Measurements from ENCODE around the gene VPS8.

Gene VPS8

DNA sequence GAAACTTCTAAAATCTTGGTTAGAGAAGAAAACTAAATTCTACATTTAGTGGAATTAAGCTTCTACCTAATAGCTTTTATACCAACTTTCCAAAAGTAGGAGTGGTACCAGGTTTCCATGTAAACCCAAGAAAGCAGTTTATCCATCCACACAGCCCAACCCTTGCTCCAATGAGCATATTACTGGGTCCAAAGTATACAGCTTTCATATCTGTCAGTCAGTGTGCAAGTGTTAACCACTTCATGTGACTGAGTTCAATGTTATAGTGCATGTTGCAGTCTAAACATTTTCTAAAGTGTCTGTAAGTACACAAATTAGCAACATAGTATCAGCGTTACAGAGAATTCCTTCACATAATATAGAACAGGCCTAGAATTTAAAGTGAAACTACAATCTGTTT is 267.7 kb downstream of the VPS8 start:
- H3K9me3 ChIP-seq (ENCODE audit: control insufficient read depth, low read length), result no peaks in the 10 kb centered on the region
- 95 to 100% methylated on average over 1 of the region's 1 CpG for WGBS, 2 experiments
- no peaks in the 10 kb centered on the region for H3K27me3 ChIP-seq (ENCODE audit: control insufficient read depth, insufficient read depth, low read length, poor library complexity, severe bottlenecking)
- no peaks in the 10 kb centered on the region for H3K4me1 ChIP-seq (ENCODE audit: control insufficient read depth, insufficient read depth, low read length)
- no peak overlapping the region for H3K4me3 ChIP-seq (ENCODE audit: insufficient read depth, low read depth, low read length)
- H3K27ac ChIP-seq (ENCODE audit: insufficient read depth, low read depth, low read length, poor library complexity, severe bottlenecking), result no peak overlapping the region
- H3K36me3 ChIP-seq (ENCODE audit: control insufficient read depth, insufficient read depth, low read length), result no peaks in the 10 kb centered on the region

DNA sequence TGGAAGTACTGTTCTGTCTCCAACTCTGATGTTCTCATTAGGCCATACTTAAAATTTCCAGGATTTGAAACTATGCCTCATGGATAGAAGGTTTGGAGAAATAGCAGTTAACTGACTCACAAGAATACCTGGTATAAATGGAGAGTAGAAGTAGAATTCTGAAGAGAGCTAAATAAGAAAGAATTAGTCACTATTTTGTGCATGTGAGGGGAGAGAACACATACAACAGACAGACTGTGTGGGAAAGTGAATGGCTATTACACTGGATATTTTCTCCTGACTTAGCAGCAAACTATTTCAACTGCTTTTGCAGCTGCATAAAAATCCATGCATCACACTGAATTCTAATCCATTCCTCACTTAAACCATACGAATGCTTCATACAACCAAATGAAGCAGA is 269.6 kb downstream of the VPS8 start:
- WGBS, 2 experiments, result 86 to 88% methylated on average over 1 of the region's 1 CpG
- Histone ChIP-seq H3K27me3 (ENCODE audit: control insufficient read depth, insufficient read depth, low read length, poor library complexity, severe bottlenecking) (no peaks in the 10 kb centered on the region), H3K4me3 (ENCODE audit: insufficient read depth, low read depth, low read length) (no peak overlapping the region), H3K27ac (ENCODE audit: insufficient read depth, low read depth, low read length, poor library complexity, severe bottlenecking) (no peak overlapping the region), H3K4me1 (ENCODE audit: control insufficient read depth, insufficient read depth, low read length) (no peaks in the 10 kb centered on the region), H3K9me3 (ENCODE audit: control insufficient read depth, low read length) (no peaks in the 10 kb centered on the region), H3K36me3 (ENCODE audit: control insufficient read depth, insufficient read depth, low read length) (no peaks in the 10 kb centered on the region)

DNA sequence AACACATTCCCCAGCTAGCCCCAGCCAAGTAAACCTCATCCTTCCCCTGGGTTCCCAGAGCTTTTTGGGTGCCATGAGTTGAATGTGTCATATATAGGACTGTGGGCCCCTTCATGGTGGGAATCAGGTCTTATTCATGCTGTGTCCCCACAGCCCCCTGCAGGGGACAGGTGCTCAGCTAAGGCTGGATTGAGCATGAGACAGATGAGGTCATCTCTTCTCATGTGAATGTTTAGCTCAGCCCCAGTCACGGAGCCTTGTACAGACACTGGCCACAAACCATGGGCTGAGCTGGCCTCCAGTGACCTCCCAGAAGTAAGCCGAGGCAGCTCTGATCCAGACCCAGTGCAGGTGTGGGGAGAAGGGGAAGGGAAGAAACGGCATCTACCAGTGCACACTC is 270.2 kb downstream of the VPS8 start:
- Histone ChIP-seq H3K4me1 (ENCODE audit: control insufficient read depth, insufficient read depth, low read length) (no peaks in the 10 kb centered on the region), H3K27ac (ENCODE audit: insufficient read depth, low read depth, low read length, poor library complexity, severe bottlenecking) (no peak overlapping the region), H3K27me3 (ENCODE audit: control insufficient read depth, insufficient read depth, low read length, poor library complexity, severe bottlenecking) (no peaks in the 10 kb centered on the region), H3K9me3 (ENCODE audit: control insufficient read depth, low read length) (no peaks in the 10 kb centered on the region), H3K36me3 (ENCODE audit: control insufficient read depth, insufficient read depth, low read length) (no peaks in the 10 kb centered on the region), H3K4me3 (ENCODE audit: insufficient read depth, low read depth, low read length) (no peak overlapping the region)
- 89% methylated on average over 3 of the region's 3 CpGs for WGBS, 2 experiments

DNA sequence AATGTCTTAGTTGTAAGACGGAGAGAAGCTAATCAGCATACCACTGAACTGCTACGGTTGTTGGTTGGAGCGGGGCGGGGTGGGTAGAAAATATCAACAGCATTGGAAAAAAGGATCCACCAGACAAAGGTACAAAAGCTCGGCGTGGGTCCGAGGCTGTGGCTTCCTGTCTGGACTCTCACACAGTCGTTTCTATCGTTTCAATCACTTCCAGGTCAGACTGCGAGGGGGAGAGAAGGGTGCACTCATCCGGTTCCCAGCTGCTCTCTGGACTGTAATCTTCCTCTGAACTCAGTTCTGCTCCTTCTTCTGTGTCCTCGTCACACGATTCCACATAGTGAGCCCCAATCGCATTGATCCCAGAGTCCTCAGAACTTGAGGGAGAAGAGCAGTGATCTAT is 270.9 kb downstream of the VPS8 start:
- no peaks in the 10 kb centered on the region for H3K36me3 ChIP-seq (ENCODE audit: control insufficient read depth, insufficient read depth, low read length)
- no peaks in the 10 kb centered on the region for H3K4me1 ChIP-seq (ENCODE audit: control insufficient read depth, insufficient read depth, low read length)
- H3K4me3 ChIP-seq (ENCODE audit: insufficient read depth, low read depth, low read length), result no peak overlapping the region
- no peak overlapping the region for H3K27ac ChIP-seq (ENCODE audit: insufficient read depth, low read depth, low read length, poor library complexity, severe bottlenecking)
- no peaks in the 10 kb centered on the region for H3K9me3 ChIP-seq (ENCODE audit: control insufficient read depth, low read length)
- no peaks in the 10 kb centered on the region for H3K27me3 ChIP-seq (ENCODE audit: control insufficient read depth, insufficient read depth, low read length, poor library complexity, severe bottlenecking)
- WGBS, 2 experiments, result 91 to 93% methylated on average over 14 of the region's 14 CpGs

DNA sequence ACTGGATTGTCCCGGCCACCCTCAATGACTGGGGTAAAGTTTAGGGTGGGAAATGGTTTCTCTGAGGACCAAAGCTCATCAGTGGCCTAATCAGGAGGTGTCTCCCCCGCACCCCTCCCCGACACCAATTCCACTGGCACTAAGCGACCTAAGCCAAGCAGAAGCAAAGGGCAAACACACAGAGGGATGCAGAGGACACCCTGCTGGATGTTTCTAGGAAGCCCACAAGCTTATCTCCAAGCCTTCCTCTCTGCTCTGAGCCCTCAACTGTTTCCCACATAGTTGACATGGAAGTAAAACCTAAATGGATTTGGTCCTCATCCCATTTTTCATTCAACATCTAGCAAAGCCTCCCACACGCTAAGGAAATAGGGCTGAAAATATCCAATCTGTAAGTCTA is 272.4 kb downstream of the VPS8 start:
- Histone ChIP-seq H3K27me3 (ENCODE audit: control insufficient read depth, insufficient read depth, low read length, poor library complexity, severe bottlenecking) (no peaks in the 10 kb centered on the region), H3K4me3 (ENCODE audit: insufficient read depth, low read depth, low read length) (no peak overlapping the region), H3K36me3 (ENCODE audit: control insufficient read depth, insufficient read depth, low read length) (no peaks in the 10 kb centered on the region), H3K27ac (ENCODE audit: insufficient read depth, low read depth, low read length, poor library complexity, severe bottlenecking) (no peak overlapping the region), H3K9me3 (ENCODE audit: control insufficient read depth, low read length) (no peaks in the 10 kb centered on the region), H3K4me1 (ENCODE audit: control insufficient read depth, insufficient read depth, low read length) (no peaks in the 10 kb centered on the region)
- WGBS, 2 experiments, result 93 to 95% methylated on average over 4 to 5 of the region's 5 CpGs

GRCh38 chr3:185084901-185085300 is 272.9 kb downstream of the VPS8 start:
- no peaks in the 10 kb centered on the region for H3K27me3 ChIP-seq (ENCODE audit: control insufficient read depth, insufficient read depth, low read length, poor library complexity, severe bottlenecking)
- no peak overlapping the region for H3K4me3 ChIP-seq (ENCODE audit: insufficient read depth, low read depth, low read length)
- no peaks in the 10 kb centered on the region for H3K4me1 ChIP-seq (ENCODE audit: control insufficient read depth, insufficient read depth, low read length)
- WGBS, 2 experiments, result 84 to 91% methylated on average over 5 of the region's 5 CpGs
- no peaks in the 10 kb centered on the region for H3K9me3 ChIP-seq (ENCODE audit: control insufficient read depth, low read length)
- H3K27ac ChIP-seq (ENCODE audit: insufficient read depth, low read depth, low read length, poor library complexity, severe bottlenecking), result no peak overlapping the region
- no peaks in the 10 kb centered on the region for H3K36me3 ChIP-seq (ENCODE audit: control insufficient read depth, insufficient read depth, low read length)

DNA sequence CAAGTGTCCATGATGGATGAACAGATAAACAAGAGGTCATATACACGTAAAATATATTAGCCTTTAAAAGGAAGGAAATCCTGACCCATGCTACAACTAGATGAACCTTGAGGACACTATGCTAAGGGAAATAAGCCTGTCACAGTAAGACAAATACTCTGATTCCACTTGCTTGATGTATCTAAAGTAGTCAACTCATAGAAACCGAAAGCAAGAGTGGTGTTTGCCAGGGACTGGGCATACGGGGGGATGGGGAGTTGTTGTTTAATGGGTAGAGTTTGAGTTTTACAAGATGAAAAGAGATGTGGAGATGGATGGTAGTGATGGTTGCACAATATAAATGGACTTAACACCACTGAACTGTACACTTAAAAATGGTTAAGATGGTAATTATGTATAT is 275.5 kb downstream of the VPS8 start:
- 91 to 94% methylated on average over 3 of the region's 3 CpGs for WGBS, 2 experiments
- Histone ChIP-seq H3K4me1 (ENCODE audit: control insufficient read depth, insufficient read depth, low read length) (no peaks in the 10 kb centered on the region), H3K9me3 (ENCODE audit: control insufficient read depth, low read length) (no peaks in the 10 kb centered on the region), H3K27me3 (ENCODE audit: control insufficient read depth, insufficient read depth, low read length, poor library complexity, severe bottlenecking) (no peaks in the 10 kb centered on the region), H3K4me3 (ENCODE audit: insufficient read depth, low read depth, low read length) (no peak overlapping the region), H3K27ac (ENCODE audit: insufficient read depth, low read depth, low read length, poor library complexity, severe bottlenecking) (no peak overlapping the region), H3K36me3 (ENCODE audit: control insufficient read depth, insufficient read depth, low read length) (no peaks in the 10 kb centered on the region)

DNA sequence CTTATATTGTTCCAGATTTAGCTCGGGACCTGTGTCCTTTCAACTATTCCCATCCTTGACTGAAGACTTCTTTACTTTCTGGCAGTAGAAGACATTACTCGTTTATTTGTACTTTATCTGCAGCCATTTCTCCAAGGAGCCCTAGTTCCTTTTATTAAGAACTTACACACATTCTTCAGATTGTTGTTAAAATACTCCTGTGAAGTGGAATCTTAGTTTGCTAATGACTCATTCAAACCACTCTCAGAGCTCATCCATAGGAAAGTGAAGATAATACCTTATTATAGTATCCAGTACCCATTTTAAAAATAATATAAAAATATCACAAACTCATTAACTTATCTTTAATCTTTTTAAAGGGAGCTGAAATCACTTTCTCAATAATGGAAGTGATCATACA is 277.4 kb downstream of the VPS8 start:
- no peaks in the 10 kb centered on the region for H3K27me3 ChIP-seq (ENCODE audit: control insufficient read depth, insufficient read depth, low read length, poor library complexity, severe bottlenecking)
- H3K27ac ChIP-seq (ENCODE audit: insufficient read depth, low read depth, low read length, poor library complexity, severe bottlenecking), result no peak overlapping the region
- H3K4me1 ChIP-seq (ENCODE audit: control insufficient read depth, insufficient read depth, low read length), result no peaks in the 10 kb centered on the region
- WGBS, 2 experiments, result 93 to 95% methylated on average over 2 of the region's 2 CpGs
- H3K9me3 ChIP-seq (ENCODE audit: control insufficient read depth, low read length), result no peaks in the 10 kb centered on the region
- no peaks in the 10 kb centered on the region for H3K36me3 ChIP-seq (ENCODE audit: control insufficient read depth, insufficient read depth, low read length)
- H3K4me3 ChIP-seq (ENCODE audit: insufficient read depth, low read depth, low read length), result no peak overlapping the region

- Histone ChIP-seq H3K4me1 (ENCODE audit: control insufficient read depth, insufficient read depth, low read length) (no peaks in the 10 kb centered on the region), H3K9me3 (ENCODE audit: control insufficient read depth, low read length) (no peaks in the 10 kb centered on the region), H3K27me3 (ENCODE audit: control insufficient read depth, insufficient read depth, low read length, poor library complexity, severe bottlenecking) (no peaks in the 10 kb centered on the region), H3K27ac (ENCODE audit: insufficient read depth, low read depth, low read length, poor library complexity, severe bottlenecking) (no peak overlapping the region), H3K4me3 (ENCODE audit: insufficient read depth, low read depth, low read length) (no peak overlapping the region), H3K36me3 (ENCODE audit: control insufficient read depth, insufficient read depth, low read length) (no peaks in the 10 kb centered on the region)
Measured at GRCh38 chr3:185089751-185090150, 277.8 kb downstream of the VPS8 start.

DNA sequence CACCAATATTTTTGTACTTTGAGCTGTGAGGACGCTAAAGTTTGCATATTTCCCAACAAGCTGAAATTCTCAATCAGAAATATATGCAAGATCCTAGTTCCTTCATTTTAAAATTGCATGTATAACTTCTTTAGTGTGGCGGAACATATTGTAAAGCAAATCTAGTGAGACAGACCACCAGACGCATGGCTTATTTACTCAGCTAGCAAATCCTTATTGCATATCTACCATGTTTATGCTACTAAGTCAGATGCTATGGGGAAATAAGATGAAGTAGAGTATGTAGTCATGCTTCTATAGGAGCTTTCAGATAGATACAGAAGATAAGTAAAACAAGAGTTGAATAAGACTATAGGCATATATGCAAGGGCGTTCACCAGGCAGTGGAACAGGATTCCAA is 278.8 kb downstream of the VPS8 start:
- no peaks in the 10 kb centered on the region for H3K9me3 ChIP-seq (ENCODE audit: control insufficient read depth, low read length)
- H3K36me3 ChIP-seq (ENCODE audit: control insufficient read depth, insufficient read depth, low read length), result no peaks in the 10 kb centered on the region
- no peaks in the 10 kb centered on the region for H3K27me3 ChIP-seq (ENCODE audit: control insufficient read depth, insufficient read depth, low read length, poor library complexity, severe bottlenecking)
- no peak overlapping the region for H3K4me3 ChIP-seq (ENCODE audit: insufficient read depth, low read depth, low read length)
- H3K27ac ChIP-seq (ENCODE audit: insufficient read depth, low read depth, low read length, poor library complexity, severe bottlenecking), result no peak overlapping the region
- H3K4me1 ChIP-seq (ENCODE audit: control insufficient read depth, insufficient read depth, low read length), result no peaks in the 10 kb centered on the region
- WGBS, 2 experiments, result 94 to 97% methylated on average over 4 of the region's 4 CpGs

DNA sequence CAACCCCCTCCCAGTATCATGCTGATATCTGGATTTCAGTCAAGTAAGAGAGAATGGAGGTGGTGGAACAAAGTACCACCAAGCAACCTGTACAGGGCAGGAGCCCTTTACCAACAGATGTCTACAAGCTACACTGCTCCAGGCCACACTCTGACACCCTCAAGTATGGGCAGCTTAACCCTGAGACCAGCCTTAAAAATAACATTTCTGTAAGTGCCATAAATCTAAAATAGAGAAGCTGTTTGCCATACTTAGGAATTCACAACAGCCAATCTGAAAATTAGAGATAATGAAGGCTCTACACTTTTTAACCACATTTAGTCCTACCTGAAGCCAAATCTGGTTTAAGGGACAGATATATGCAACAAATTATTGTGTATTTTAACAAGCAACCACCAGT is 281.1 kb downstream of the VPS8 start:
- no peaks in the 10 kb centered on the region for H3K27me3 ChIP-seq (ENCODE audit: control insufficient read depth, insufficient read depth, low read length, poor library complexity, severe bottlenecking)
- H3K36me3 ChIP-seq (ENCODE audit: control insufficient read depth, insufficient read depth, low read length), result no peaks in the 10 kb centered on the region
- H3K9me3 ChIP-seq (ENCODE audit: control insufficient read depth, low read length), result no peaks in the 10 kb centered on the region
- H3K4me1 ChIP-seq (ENCODE audit: control insufficient read depth, insufficient read depth, low read length), result no peaks in the 10 kb centered on the region
- no peak overlapping the region for H3K27ac ChIP-seq (ENCODE audit: insufficient read depth, low read depth, low read length, poor library complexity, severe bottlenecking)
- no peak overlapping the region for H3K4me3 ChIP-seq (ENCODE audit: insufficient read depth, low read depth, low read length)
